Ovary (tissue), 3 donors: ENCODE results near the gene FUT7.

Experiments
- CTCF ChIP-seq, 3 donors: fragments of 450-650 bp in 2 of 3; fragments of 200-600 bp in 1 of 3; IDR thresholded peaks; one replicate each; pipeline versions ENCODE4 v1.5.1 to v1.8.0; 2016 to 2022; ENCODE audit warnings: antibody characterized with exemption in 3 of 3, mild to moderate bottlenecking in 1 of 3
- POLR2A ChIP-seq: fragments of 450-650 bp; IDR thresholded peaks from one replicate; pipeline ENCODE4 v1.6.1; 2017; ENCODE audit warnings: antibody characterized with exemption, mild to moderate bottlenecking, moderate library complexity
- donor health status: DM: no; HTN: no; CAD: no.

- TF ChIP-seq CTCF (IDR thresholded peaks at IDR 0.05) (no peak), POLR2A (no peak)
Observed at GRCh38 chr9:137001857-137002645, 29.8 kb downstream of the FUT7 start.
